ENCODE results near the gene AP3B2. TPM values are rescaled to one million over a fixed set of nuclear protein-coding genes. Genes with fewer than 3 reads are reported as not detected.

AP3B2 gene
- total and polyA plus RNA-seq, 5 experiments from 2014 or later: 0.20 to 1.7 (median 0.36) TPM

DNA sequence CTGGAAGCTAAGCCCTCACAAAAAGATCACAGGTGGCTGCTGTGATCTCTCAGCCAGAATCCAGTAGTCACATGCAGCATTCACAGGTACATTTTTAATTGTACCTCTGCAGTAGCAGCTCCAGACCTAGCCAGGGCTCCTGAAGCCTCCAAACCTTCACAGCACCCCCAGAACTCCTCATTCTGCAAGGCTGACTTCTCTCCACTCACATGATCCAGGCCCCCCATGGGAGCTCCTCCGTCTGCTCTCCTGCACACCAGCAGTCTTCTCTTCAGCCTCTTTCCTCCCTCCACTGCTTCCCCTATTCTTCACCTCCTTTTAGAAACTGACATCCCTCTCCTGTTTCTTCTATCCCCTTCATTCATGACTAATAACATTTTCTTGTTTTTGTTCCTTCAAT, 49.3 kb downstream of the AP3B2 start:
- peaks cover 6 to 36% (median 20%) of the 10 kb centered on the region in 5 donors for H3K27me3 Mint-ChIP-seq
- H3K4me1 Mint-ChIP-seq: peaks cover 0 to 2% (median 0%) of the 10 kb centered on the region in 4 donors
- H3K4me3 Mint-ChIP-seq: no peak overlapping the region

DNA sequence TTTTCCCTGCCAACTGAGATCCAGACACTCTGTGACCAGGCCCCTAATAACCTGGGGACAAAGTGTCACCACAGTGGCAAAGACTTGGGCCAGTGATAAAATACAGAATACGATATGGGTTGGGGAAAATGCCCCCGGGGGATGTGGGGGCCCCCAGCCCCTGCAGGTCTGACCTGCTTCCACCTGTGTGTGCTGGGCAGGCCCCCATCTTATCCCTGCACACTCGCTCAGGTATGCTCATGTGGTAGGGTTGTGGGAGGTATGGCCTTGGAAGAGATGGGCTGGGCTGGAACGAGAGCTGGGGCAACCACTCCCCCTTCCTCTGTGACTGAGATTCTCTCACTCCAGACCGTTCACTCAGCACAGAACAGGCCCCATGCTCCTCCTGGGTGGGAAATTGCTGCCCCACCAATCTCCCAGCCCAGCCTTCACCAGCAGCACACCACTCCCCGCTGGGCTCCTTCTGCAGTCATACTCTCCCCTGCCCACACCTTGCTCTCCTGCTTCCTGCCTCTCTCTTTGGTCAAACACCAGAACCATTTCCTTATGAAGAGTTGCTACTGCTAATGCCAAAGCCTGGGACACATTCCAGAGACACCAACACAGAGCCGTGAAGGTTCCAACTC, 52.9 kb downstream of the AP3B2 start:
- ATAC-seq (no peak), DNase-seq (no peak)
- Mint-ChIP-seq H3K4me3 (no peak overlapping the region), H3K4me1 (no peaks in the 10 kb centered on the region), H3K27ac (no peak overlapping the region), H3K36me3 (no peaks in the 10 kb centered on the region), H3K27me3 (peaks cover 0 to 14% (median 11%) of the 10 kb centered on the region in 5 donors), H3K9me3 (no peaks in the 10 kb centered on the region)
- POLR2A ChIA-PET: no interaction called here

More for the DNA sequence above, 49.3 kb downstream of the AP3B2 start:
- H3K27ac Mint-ChIP-seq: no peak overlapping the region
- POLR2A ChIA-PET: no interaction called here
- DNase-seq (no peak), ATAC-seq (no peak)
- H3K36me3 Mint-ChIP-seq: no peaks in the 10 kb centered on the region
- H3K9me3 Mint-ChIP-seq: no peaks in the 10 kb centered on the region

DNA sequence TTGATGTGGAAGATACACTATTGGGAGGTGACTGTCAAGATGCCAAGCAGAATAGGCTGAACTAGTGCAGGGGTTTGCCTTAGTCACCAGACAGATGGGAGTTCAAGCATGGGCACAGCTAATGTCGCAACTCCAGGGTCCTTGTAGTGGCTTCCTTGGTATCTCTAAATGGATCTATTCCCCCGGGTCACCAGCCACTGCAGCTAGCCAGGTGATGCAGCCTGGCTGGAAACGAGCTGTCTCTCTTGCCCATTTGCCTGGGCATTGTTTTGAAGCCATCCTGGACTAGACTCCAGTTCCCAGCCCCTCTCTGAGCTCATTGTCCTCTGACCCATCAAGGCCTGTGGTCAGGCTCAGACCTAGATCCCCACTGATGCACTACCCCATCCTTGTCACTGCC, 54.1 kb downstream of the AP3B2 start:
- DNase-seq (no peak), ATAC-seq (no peak)
- H3K36me3 Mint-ChIP-seq: no peaks in the 10 kb centered on the region
- POLR2A ChIA-PET: no interaction called here
- H3K27ac Mint-ChIP-seq: peak overlapping the region in 1 of 10 donors; percentile 87
- peaks cover 0 to 18% (median 11%) of the 10 kb centered on the region in 5 donors for H3K27me3 Mint-ChIP-seq
- no peak overlapping the region for H3K4me3 Mint-ChIP-seq
- no peaks in the 10 kb centered on the region for H3K4me1 Mint-ChIP-seq
- no peaks in the 10 kb centered on the region for H3K9me3 Mint-ChIP-seq

DNA sequence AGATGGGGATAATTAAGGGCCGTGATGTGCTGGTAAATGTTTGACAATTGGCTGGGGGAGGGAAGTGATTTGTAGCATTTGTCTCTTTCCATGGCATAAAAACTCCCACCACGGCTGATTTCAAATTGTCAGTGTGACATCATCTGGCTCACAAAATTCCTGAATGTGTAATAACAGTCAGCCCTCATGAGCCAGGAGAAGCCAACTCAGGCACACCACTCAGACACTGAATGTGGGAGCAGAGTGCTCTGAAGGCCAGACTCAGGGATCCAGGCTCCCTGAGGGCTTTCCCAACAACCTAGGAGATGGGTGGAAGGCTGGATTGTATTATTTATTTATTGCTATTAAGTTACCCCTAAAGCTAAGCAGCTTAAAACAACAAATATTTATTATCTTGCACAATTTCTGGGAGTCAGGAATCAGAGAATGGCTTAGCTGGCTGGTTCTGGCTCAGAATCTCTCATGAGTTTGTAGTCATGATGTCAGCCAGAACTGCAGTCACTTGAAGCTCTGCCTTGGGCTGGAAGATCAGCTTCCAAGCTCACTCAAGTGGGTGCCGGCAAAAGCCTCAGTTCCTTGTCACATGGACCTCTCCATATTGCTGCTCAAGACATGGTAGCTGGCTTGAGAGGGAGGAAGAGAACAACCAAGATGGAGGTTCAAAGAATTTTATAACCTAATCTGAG, 56.0 kb downstream of the AP3B2 start:
- POLR2A ChIA-PET: no interaction called here
- Mint-ChIP-seq H3K9me3 (no peaks in the 10 kb centered on the region), H3K4me1 (peaks cover 3 to 7% (median 5%) of the 10 kb centered on the region in 4 donors), H3K27me3 (peaks cover 0 to 24% (median 9%) of the 10 kb centered on the region in 5 donors), H3K27ac (no peak overlapping the region), H3K4me3 (no peak overlapping the region), H3K36me3 (no peaks in the 10 kb centered on the region)
- ATAC-seq: no peak
- no peak for DNase-seq

DNA sequence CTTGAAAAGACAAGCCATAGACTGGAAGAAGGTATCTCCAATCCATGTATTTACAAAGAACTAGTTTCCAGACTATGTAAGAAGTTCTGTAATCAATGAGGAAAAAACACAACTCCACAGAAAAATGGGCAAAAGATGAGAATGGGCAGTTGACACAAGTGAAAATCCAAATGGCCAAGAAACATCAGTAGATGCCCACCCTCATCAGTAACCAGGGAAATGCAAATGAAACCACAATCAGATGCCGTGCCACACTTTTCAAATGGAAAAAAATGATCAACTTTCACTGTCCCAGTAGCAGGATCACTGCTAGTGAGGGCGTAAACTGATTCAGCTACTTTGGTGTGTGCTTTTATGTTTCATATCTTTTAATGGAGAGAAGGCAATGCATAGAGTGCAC, 58.0 kb downstream of the AP3B2 start:
- Mint-ChIP-seq H3K9me3 (no peaks in the 10 kb centered on the region), H3K36me3 (no peaks in the 10 kb centered on the region), H3K4me3 (no peak overlapping the region), H3K27me3 (peaks cover 0 to 21% (median 7%) of the 10 kb centered on the region in 5 donors), H3K4me1 (peaks cover 7 to 13% (median 10%) of the 10 kb centered on the region in 4 donors), H3K27ac (no peak overlapping the region)
- POLR2A ChIA-PET: no interaction called here
- ATAC-seq (no peak), DNase-seq (no peak)

DNA sequence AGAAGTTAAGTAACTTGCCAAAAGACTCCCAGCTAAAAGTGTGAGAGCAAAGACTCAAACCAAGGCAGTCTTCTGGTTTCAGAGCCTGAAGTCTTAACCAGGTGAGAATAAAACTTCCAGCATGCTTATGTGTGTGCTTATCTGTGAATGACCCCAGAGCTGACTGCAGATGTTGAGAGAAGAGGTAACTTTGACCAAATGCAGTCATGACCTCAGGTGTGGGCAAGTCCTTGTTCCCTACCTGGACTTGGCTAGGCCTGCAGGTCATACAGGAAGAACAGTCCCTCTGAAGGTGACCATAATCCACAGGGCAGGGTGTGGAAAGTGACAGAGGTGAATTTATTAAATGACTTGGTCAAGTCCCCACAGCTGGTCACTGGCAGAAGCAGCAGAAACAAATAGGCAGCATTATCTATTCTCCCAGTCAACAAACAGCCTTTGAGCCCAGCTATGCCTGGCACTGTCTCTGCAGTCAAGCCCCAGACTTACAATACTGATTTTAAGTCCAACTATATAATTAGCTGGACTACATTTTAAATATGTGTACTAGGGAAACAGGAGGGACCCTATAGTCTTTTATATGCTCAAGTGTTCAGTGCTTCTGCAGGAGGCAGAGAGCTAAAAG, 59.5 kb downstream of the AP3B2 start:
- peaks cover 9 to 20% (median 12%) of the 10 kb centered on the region in 4 donors for H3K4me1 Mint-ChIP-seq

DNA sequence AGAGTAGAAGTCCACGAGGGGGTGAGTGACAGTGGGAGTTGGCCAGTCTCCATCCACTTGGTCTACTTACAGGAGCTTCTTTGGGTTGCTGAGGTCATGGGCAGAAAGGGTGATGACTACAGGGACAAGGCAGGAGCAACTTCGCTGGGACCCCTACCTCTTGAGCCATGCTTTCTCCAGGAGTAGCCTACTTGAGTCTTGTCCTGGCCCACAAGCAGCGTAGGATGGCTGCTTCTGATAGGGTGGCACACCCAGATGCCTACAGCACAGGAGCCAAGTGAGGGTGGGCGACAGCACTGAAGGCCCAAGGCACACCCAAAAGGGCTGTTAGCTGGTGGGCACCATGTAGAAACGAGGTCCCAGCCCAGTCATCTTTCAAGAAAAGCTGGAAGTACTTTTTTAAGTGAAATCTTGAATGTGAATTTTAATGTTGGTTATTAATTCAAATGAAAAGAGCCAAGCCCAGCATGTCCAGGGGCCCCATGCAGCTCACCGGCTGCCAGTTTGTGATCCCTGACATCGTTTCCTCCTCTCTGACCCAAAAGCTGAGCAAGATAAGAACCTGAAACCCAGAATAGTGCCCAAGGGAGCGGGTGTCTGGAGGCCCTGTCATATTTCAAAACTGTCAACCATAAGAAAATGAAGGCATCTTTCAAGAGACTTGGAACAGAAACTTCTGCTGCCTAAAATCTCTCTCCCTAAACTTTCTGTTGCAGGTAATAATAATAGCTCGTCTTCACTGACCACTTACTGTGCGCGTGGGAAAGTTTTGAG, 60.3 kb downstream of the AP3B2 start:
- peaks cover 9 to 20% (median 13%) of the 10 kb centered on the region in 4 donors for H3K4me1 Mint-ChIP-seq
- H3K27ac Mint-ChIP-seq: peak overlapping the region in 6 of 10 donors; percentile 3 to 76 (median 52)
- no peaks in the 10 kb centered on the region for H3K9me3 Mint-ChIP-seq
- POLR2A ChIA-PET: interaction anchor here (0.5 kb wide), 1 partner anchor 616 kb away, joined by 3 read pairs; no protein-coding TSS in a partner anchor
- peak overlapping the region in 8 of 10 donors; percentile 61 to 84 (median 76) for H3K4me3 Mint-ChIP-seq
- DNase-seq: no peak
- H3K27me3 Mint-ChIP-seq: peaks cover 2 to 28% (median 7%) of the 10 kb centered on the region in 5 donors
- H3K36me3 Mint-ChIP-seq: no peaks in the 10 kb centered on the region
- ATAC-seq: no peak

More for the DNA sequence above, 59.5 kb downstream of the AP3B2 start:
- H3K27ac Mint-ChIP-seq: peak overlapping the region in 2 of 10 donors; percentile 35 to 61
- POLR2A ChIA-PET: interaction anchor here (0.5 kb wide), 1 partner anchor 617 kb away, joined by 3 read pairs; no protein-coding TSS in a partner anchor
- H3K27me3 Mint-ChIP-seq: peaks cover 0 to 22% (median 6%) of the 10 kb centered on the region in 5 donors
- no peak for ATAC-seq
- no peaks in the 10 kb centered on the region for H3K36me3 Mint-ChIP-seq
- H3K9me3 Mint-ChIP-seq: no peaks in the 10 kb centered on the region
- H3K4me3 Mint-ChIP-seq: no peak overlapping the region
- DNase-seq: no peak

DNA sequence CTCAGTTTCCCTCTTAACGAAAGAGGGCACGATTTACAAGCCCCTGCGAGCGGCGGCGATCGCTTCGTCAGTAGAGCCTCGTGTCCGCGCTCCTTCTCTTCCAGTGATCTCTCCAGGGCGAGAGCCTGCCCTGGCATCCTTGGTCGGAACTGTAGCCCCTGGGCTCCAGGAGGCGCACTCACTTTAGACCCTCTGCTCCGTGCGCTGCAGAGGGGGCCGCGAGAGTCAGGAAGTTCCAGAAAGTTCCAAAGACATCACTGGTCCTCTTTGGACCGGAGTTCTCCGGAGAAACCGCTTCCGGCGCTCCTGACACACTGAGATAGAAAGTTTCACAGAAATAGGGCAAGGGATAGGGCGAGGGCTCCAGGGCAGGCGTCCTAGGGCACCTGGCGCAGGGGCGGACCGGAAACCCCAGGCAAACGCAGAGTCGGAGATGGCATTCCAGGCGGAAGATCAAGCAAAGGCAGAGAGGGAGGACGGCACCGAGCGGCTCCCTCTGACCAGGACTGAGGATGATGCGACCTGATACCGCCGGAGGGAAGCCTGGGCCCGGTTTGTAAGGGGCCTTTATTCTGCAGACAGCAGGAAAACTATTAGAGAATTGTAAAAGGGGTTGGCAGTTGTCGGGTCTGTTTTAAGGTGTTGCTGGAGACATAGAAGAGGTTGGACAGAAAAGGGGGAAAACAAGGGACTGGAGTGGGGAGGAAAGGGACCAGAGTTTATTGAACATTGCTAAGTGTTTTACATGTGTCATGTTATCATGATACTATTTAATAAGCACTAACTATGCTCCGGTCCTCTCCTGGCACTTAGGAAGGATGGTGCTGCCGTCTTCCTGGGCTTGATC, 61.2 kb downstream of the AP3B2 start:
- POLR2A ChIA-PET: interaction anchor here (0.9 to 1.5 kb wide), 4 partner anchors 32 to 363 kb away, joined by 3 to 9 read pairs (median 4); partner anchors contain the start of genes C15orf40 and RPS17
- DNase-seq (no peak), ATAC-seq (peak in 1 of 2 donors; percentile 4)
- Mint-ChIP-seq H3K27me3 (peaks cover 8 to 30% (median 11%) of the 10 kb centered on the region in 5 donors), H3K9me3 (no peaks in the 10 kb centered on the region), H3K4me1 (peaks cover 9 to 20% (median 13%) of the 10 kb centered on the region in 4 donors), H3K27ac (peak overlapping the region in 8 of 10 donors; percentile 3 to 82 (median 44)), H3K36me3 (peaks cover 0 to 2% (median 0%) of the 10 kb centered on the region in 3 donors), H3K4me3 (peak overlapping the region; percentile 61 to 84 (median 76))

DNA sequence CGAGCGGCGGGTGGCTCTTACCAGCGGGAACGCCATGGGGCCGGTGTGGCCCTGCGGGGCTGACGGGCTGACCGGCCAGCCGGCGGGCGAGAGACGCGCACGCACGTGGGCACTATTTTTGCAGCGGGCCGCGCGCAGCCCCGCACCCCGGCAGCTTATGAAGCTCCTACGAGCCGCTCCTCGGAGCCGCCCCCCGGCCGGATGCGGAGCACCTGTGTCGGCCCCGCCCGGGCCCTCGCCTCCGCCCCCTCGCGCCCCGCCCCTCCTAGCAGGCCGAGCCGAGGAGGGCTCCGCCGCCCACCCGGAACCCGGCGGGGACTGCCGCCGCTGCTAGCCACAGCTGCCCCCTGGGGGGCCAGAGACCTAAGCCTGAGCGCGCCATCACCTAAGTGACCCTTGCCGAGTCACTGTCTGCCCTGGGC, 61.8 kb downstream of the AP3B2 start:
- H3K36me3 Mint-ChIP-seq: peaks cover 0 to 2% (median 0%) of the 10 kb centered on the region in 3 donors
- H3K4me3 Mint-ChIP-seq: peak overlapping the region; percentile 61 to 84 (median 76)
- no peaks in the 10 kb centered on the region for H3K9me3 Mint-ChIP-seq
- H3K27me3 Mint-ChIP-seq: peaks cover 8 to 34% (median 12%) of the 10 kb centered on the region in 5 donors
- H3K27ac Mint-ChIP-seq: peak overlapping the region in 2 of 10 donors; percentile 66 to 67
- POLR2A ChIA-PET: interaction anchor here (0.9 to 1.5 kb wide), 4 partner anchors 33 to 364 kb away, joined by 3 to 9 read pairs (median 4); partner anchors contain the start of genes C15orf40 and RPS17
- ATAC-seq (peak; percentile 84 to 87), DNase-seq (peak; percentile 39 to 83 (median 63))
- H3K4me1 Mint-ChIP-seq: peaks cover 9 to 20% (median 13%) of the 10 kb centered on the region in 4 donors

DNA sequence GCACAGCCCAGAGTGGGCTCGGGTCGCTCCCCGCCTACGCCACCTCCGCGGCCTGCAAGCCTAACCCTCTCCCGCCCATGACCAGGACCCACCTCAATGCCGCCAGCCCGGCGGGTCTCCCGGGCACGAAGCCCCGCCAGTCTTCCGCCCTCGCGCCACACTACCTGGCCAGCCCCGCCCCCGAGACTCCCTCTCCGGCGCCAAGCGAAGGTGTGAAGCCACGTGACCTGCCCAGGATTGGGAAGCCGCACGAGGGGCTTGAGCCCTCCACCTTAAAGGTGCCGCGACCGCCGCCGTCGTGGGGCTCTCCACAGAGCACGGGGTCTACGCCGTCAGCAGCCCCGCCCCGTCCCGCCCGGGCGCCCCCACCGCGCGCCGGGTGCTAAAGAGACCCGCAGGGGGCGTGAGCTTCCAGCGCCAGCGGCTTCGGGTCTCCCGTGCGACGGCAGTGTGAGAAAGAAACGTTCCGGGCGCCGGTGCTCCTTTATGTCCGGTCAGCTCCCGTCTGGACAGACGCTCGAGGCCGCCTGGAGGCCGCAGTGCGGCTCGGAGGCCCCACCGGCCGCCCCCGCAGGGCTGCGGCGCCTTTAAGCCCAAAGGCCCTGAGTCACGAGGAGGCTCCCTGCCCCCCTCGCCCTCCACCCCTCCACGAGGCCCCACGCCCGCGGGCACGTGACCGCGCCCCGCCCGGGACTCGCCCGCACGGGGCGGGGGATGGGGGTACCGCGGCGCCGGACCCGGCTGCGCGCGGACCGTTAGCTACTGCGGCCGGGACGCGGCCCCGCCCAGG, 62.4 kb downstream of the AP3B2 start, which contains the start of gene CPEB1:
Gene CPEB1, minus strand, starts transcription at position 319 of the 790 bp plus-strand sequence. CDS start 18,904 bp downstream, outside the sequence.
- H3K27ac Mint-ChIP-seq: peak within 1 kb of the TSS in 6 of 10 donors; percentile 15 to 84 (median 70)
- peak within 1 kb of the TSS; percentile 72 to 88 (median 82) for H3K4me3 Mint-ChIP-seq
- no peaks in the 10 kb centered on the region for H3K9me3 Mint-ChIP-seq
- peaks cover 9 to 20% (median 13%) of the 10 kb centered on the region in 4 donors for H3K4me1 Mint-ChIP-seq
- DNase-seq: peak; percentile 24 to 68 (median 46)
- POLR2A ChIA-PET: interaction anchor here (0.9 to 1.5 kb wide), 4 partner anchors 33 to 364 kb away, joined by 3 to 9 read pairs (median 4); partner anchors contain the start of genes C15orf40 and RPS17
- ATAC-seq: peak; percentile 68 to 73
- peaks cover 0 to 2% (median 0%) of the 10 kb centered on the region in 3 donors for H3K36me3 Mint-ChIP-seq
- peaks cover 8 to 33% (median 10%) of the 10 kb centered on the region in 5 donors for H3K27me3 Mint-ChIP-seq

Measured in naive thymus-derived CD8-positive, alpha-beta T cell (primary cell).